ENCODE results near the gene TXNDC11. TPM values are rescaled to one million over a fixed set of nuclear protein-coding genes. Genes with fewer than 3 reads are reported as not detected.
A peak's percentile ranks its signal among the peaks of the same experiment; 100 is the strongest.

The TXNDC11 gene
- total RNA-seq, 2 donors from 2014 or later: 29.5 to 38.1 TPM

GRCh38 chr16:11686713-11687380 lies 55.8 kb downstream of the TXNDC11 start:
- Histone ChIP-seq H3K27ac (no peak overlapping the region), H3K27me3 (no peaks in the 10 kb centered on the region), H3K36me3 (peaks cover 64% of the 10 kb centered on the region), H3K4me3 (no peak overlapping the region), H3K9me3 (no peaks in the 10 kb centered on the region), H3K4me1 (peaks cover 0 to 47% of the 10 kb centered on the region in 2 donors)
- TF ChIP-seq CTCF (IDR thresholded peaks at IDR 0.05): no peak
- no peak for DNase-seq (ENCODE audit: low spot score)

- peak; percentile 23 for DNase-seq (ENCODE audit: low spot score)
- H3K4me3 ChIP-seq: no peak overlapping the region
- H3K27me3 ChIP-seq: no peaks in the 10 kb centered on the region
- no peak for TF ChIP-seq CTCF (IDR thresholded peaks at IDR 0.05)
- H3K36me3 ChIP-seq: peaks cover 64% of the 10 kb centered on the region
- no peak overlapping the region for H3K27ac ChIP-seq
- H3K9me3 ChIP-seq: no peaks in the 10 kb centered on the region
- peaks cover 0 to 52% of the 10 kb centered on the region in 2 donors for H3K4me1 ChIP-seq
Measured at GRCh38 chr16:11685844-11686618, 56.6 kb downstream of the TXNDC11 start.

GRCh38 chr16:11684231-11685025 lies 58.2 kb downstream of the TXNDC11 start:
- no peak for TF ChIP-seq CTCF (IDR thresholded peaks at IDR 0.05)
- H3K9me3 ChIP-seq: no peaks in the 10 kb centered on the region
- DNase-seq (ENCODE audit: low spot score): no peak
- peaks cover 71% of the 10 kb centered on the region for H3K36me3 ChIP-seq
- H3K4me3 ChIP-seq: no peak overlapping the region
- H3K4me1 ChIP-seq: peaks cover 0 to 43% of the 10 kb centered on the region in 2 donors
- no peak overlapping the region for H3K27ac ChIP-seq
- no peaks in the 10 kb centered on the region for H3K27me3 ChIP-seq

GRCh38 chr16:11683145-11683544 lies 59.5 kb downstream of the TXNDC11 start:
- no peaks in the 10 kb centered on the region for H3K27me3 ChIP-seq
- no peaks in the 10 kb centered on the region for H3K9me3 ChIP-seq
- H3K4me3 ChIP-seq: no peak overlapping the region
- H3K36me3 ChIP-seq: peaks cover 84% of the 10 kb centered on the region
- DNase-seq (ENCODE audit: low spot score): no peak
- H3K4me1 ChIP-seq: peaks cover 0 to 41% of the 10 kb centered on the region in 2 donors
- TF ChIP-seq CTCF (IDR thresholded peaks at IDR 0.05): no peak
- no peak overlapping the region for H3K27ac ChIP-seq

- H3K4me1 ChIP-seq: peaks cover 0 to 42% of the 10 kb centered on the region in 2 donors
- no peaks in the 10 kb centered on the region for H3K27me3 ChIP-seq
- H3K36me3 ChIP-seq: peaks cover 85% of the 10 kb centered on the region
Measured at GRCh38 chr16:11682655-11683096, 60.0 kb downstream of the TXNDC11 start.

More at GRCh38 chr16:11682655-11683096, 60.0 kb downstream of the TXNDC11 start:
- DNase-seq (ENCODE audit: low spot score): no peak
- Histone ChIP-seq H3K9me3 (no peaks in the 10 kb centered on the region), H3K27ac (no peak overlapping the region), H3K4me3 (no peak overlapping the region)
- no peak for TF ChIP-seq CTCF (IDR thresholded peaks at IDR 0.05)

Measured in right atrium auricular region (tissue), 2 donors.